Neuronal stem cell (in vitro differentiated cells): ENCODE data around the gene TSPEAR.

Experiments
- DNase-seq: peaks from one replicate; pipeline ENCODE4 v3.0.0-alpha.2; 2013; ENCODE audit warnings: low spot score
- H2AFZ ChIP-seq: one replicate; pipeline ENCODE4 v1.6.1; 2013; ENCODE audit warnings: mild to moderate bottlenecking, low read length, inconsistent platforms
- H2AK5ac ChIP-seq: 2 replicates; pipeline ENCODE4 v1.6.1; 2013; ENCODE audit warnings: low read depth, mild to moderate bottlenecking, inconsistent platforms, low read length, moderate library complexity, mixed read lengths
- H2BK120ac ChIP-seq: 2 replicates; pipeline ENCODE4 v1.6.1; 2013; ENCODE audit warnings: low read depth, mild to moderate bottlenecking, inconsistent platforms, low read length, moderate library complexity, mixed read lengths
- H2BK12ac ChIP-seq: one replicate; pipeline ENCODE4 v1.6.1; 2013; ENCODE audit warnings: low read length, inconsistent platforms
- H2BK15ac ChIP-seq: 2 replicates; pipeline ENCODE4 v1.6.1; 2013; ENCODE audit warnings: mild to moderate bottlenecking, low read length, inconsistent platforms, mixed read lengths
- H2BK5ac ChIP-seq: one replicate; pipeline ENCODE4 v1.6.1; 2013; ENCODE audit warnings: inconsistent platforms, mild to moderate bottlenecking, low read length, moderate library complexity
- H3K14ac ChIP-seq: one replicate; pipeline ENCODE4 v1.6.1; 2013; ENCODE audit warnings: low read length, inconsistent platforms
- H3K18ac ChIP-seq: 2 replicates; pipeline ENCODE4 v1.6.1; 2013; ENCODE audit warnings: low read length, inconsistent platforms
- H3K23ac ChIP-seq: 2 replicates; pipeline ENCODE4 v1.6.1; 2013; ENCODE audit warnings: low read depth, mild to moderate bottlenecking, mixed read lengths, low read length, inconsistent platforms; ENCODE audit not compliant: poor library complexity
- H3K27ac ChIP-seq: replicated peaks from 3 replicates; pipeline ENCODE4 v1.5.1; 2013; ENCODE audit warnings: low read length, inconsistent platforms
- H3K27me3 ChIP-seq, 3 experiments: 2 replicates each; pipeline ENCODE4 v1.6.1; 2013; ENCODE audit warnings: low read length in 3 of 3, mild to moderate bottlenecking in 2 of 3, inconsistent platforms in 1 of 3, low read depth in 1 of 3, mixed read lengths in 1 of 3, moderate library complexity in 1 of 3; ENCODE audit not compliant: control insufficient read depth in 3 of 3, insufficient read depth in 3 of 3
- H3K36me3 ChIP-seq, 2 donors: replicated peaks in 1 of 2; 2 replicates each; pipeline ENCODE4 v1.6.1; 2013; ENCODE audit warnings: low read length in 2 of 2; ENCODE audit not compliant: control insufficient read depth in 2 of 2, insufficient read depth in 2 of 2
- H3K4ac ChIP-seq: 2 replicates; pipeline ENCODE4 v1.6.1; 2013; ENCODE audit warnings: inconsistent platforms, mild to moderate bottlenecking, low read length, moderate library complexity
- H3K4me1 ChIP-seq, 2 donors: 1 replicate in 1 of 2; 2 replicates in 1 of 2; pipeline ENCODE4 v1.6.1; 2013; ENCODE audit warnings: low read length in 2 of 2, low read depth in 1 of 2; ENCODE audit not compliant: control insufficient read depth in 2 of 2, insufficient read depth in 1 of 2
- H3K4me2 ChIP-seq: one replicate; pipeline ENCODE4 v1.6.1; 2013; ENCODE audit warnings: mild to moderate bottlenecking, low read length, inconsistent platforms; ENCODE audit not compliant: insufficient read depth, poor library complexity, severe bottlenecking
- H3K4me3 ChIP-seq, 2 donors: 2 replicates each; pipeline ENCODE4 v1.5.1; 2013; ENCODE audit warnings: low read length in 2 of 2, mild to moderate bottlenecking in 2 of 2, inconsistent platforms in 1 of 2, moderate library complexity in 1 of 2
- H3K79me1 ChIP-seq: one replicate; pipeline ENCODE4 v1.6.1; 2013; ENCODE audit warnings: low read depth, mild to moderate bottlenecking, inconsistent platforms, low read length, moderate library complexity
- H3K9ac ChIP-seq: one replicate; pipeline ENCODE4 v1.6.1; 2013; ENCODE audit warnings: mild to moderate bottlenecking, low read depth, low read length, inconsistent platforms; ENCODE audit not compliant: poor library complexity
- H3K9me3 ChIP-seq, 2 donors: replicated peaks in 1 of 2; 2 replicates each; pipeline versions ENCODE3 to v1.6.1; 2013; ENCODE audit warnings: low read length in 2 of 2, mild to moderate bottlenecking in 2 of 2, inconsistent platforms in 1 of 2, low read depth in 1 of 2, mixed read lengths in 1 of 2, moderate library complexity in 1 of 2; ENCODE audit not compliant: control insufficient read depth in 2 of 2, insufficient read depth in 1 of 2
- H4K8ac ChIP-seq: one replicate; pipeline ENCODE4 v1.6.1; 2013; ENCODE audit warnings: low read depth, mild to moderate bottlenecking, inconsistent platforms, low read length, moderate library complexity
- H4K91ac ChIP-seq: one replicate; pipeline ENCODE4 v1.6.1; 2013; ENCODE audit warnings: low read length, low read depth, mild to moderate bottlenecking, inconsistent platforms; ENCODE audit not compliant: poor library complexity
- WGBS, 2 donors: extraction: QIAGEN DNeasy Blood & Tissue Kit; methylation state at CpG; one replicate each; pipeline ENCODE4 v1.1.7; 2013; ENCODE audit warnings: missing lambda C conversion rate in 2 of 2, mixed read lengths in 1 of 2; ENCODE audit not compliant: insufficient read length in 2 of 2, insufficient replicate concordance in 1 of 2; ENCODE audit errors: extremely low coverage in 2 of 2; 5-methylcytosine and 5-hydroxymethylcytosine counted together

Gene TSPEAR

GRCh38 chr21:44695184-44695583 lies 16.2 kb downstream of the TSPEAR start:
- Histone ChIP-seq H3K36me3 (no peaks in the 10 kb centered on the region), H2BK12ac (no peak overlapping the region), H3K9me3 (peaks cover 0 to 3% of the 10 kb centered on the region in 2 donors), H3K4ac (no peak overlapping the region), H3K27ac (no peak overlapping the region), H3K79me1 (no peaks in the 10 kb centered on the region), H3K9ac (no peak overlapping the region), H2BK15ac (no peak overlapping the region), H3K23ac (no peak overlapping the region), H4K91ac (no peak overlapping the region), H2BK120ac (no peak overlapping the region), H3K4me3 (no peak overlapping the region), H3K4me2 (no peak overlapping the region), H4K8ac (no peak overlapping the region), H3K14ac (no peak overlapping the region), H3K18ac (no peak overlapping the region), H2BK5ac (no peak overlapping the region), H3K27me3 (peaks cover 0 to 29% (median 0%) of the 10 kb centered on the region in 3 experiments), H2AFZ (no peak overlapping the region), H2AK5ac (no peak overlapping the region), H3K4me1 (peaks cover 7 to 14% of the 10 kb centered on the region in 2 donors)
- DNase-seq = no peak
- WGBS, 2 donors = no CpG with 5 or more reads among the region's 8 CpGs

GRCh38 chr21:44694776-44695175 lies 16.6 kb downstream of the TSPEAR start:
- H3K27me3 ChIP-seq = peaks cover 0 to 25% (median 0%) of the 10 kb centered on the region in 3 experiments
- H3K79me1 ChIP-seq = no peaks in the 10 kb centered on the region
- no CpG with 5 or more reads among the region's 11 CpGs for WGBS, 2 donors
- no peak for DNase-seq
- no peak overlapping the region for H4K8ac ChIP-seq
- H2BK12ac ChIP-seq = no peak overlapping the region
- no peak overlapping the region for H4K91ac ChIP-seq
- H2BK15ac ChIP-seq = no peak overlapping the region
- peaks cover 0 to 3% of the 10 kb centered on the region in 2 donors for H3K9me3 ChIP-seq
- H2BK5ac ChIP-seq = no peak overlapping the region
- no peak overlapping the region for H3K4me2 ChIP-seq
- H3K4ac ChIP-seq = no peak overlapping the region
- no peak overlapping the region for H3K9ac ChIP-seq
- no peak overlapping the region for H2AK5ac ChIP-seq
- H3K14ac ChIP-seq = no peak overlapping the region
- H3K23ac ChIP-seq = no peak overlapping the region
- no peak overlapping the region for H3K18ac ChIP-seq
- H3K36me3 ChIP-seq = no peaks in the 10 kb centered on the region
- H2BK120ac ChIP-seq = no peak overlapping the region
- no peak overlapping the region for H3K27ac ChIP-seq
- peaks cover 5 to 12% of the 10 kb centered on the region in 2 donors for H3K4me1 ChIP-seq
- no peak overlapping the region for H2AFZ ChIP-seq
- no peak overlapping the region for H3K4me3 ChIP-seq

- H3K14ac ChIP-seq = no peak overlapping the region
- H2BK15ac ChIP-seq = no peak overlapping the region
- H2AK5ac ChIP-seq = no peak overlapping the region
- no peak overlapping the region for H3K4me2 ChIP-seq
- no peak overlapping the region for H3K4me3 ChIP-seq
- no peaks in the 10 kb centered on the region for H3K79me1 ChIP-seq
- no peak overlapping the region for H2BK120ac ChIP-seq
- H3K36me3 ChIP-seq = no peaks in the 10 kb centered on the region
- H3K4me1 ChIP-seq = peaks cover 2 to 8% of the 10 kb centered on the region in 2 donors
- H4K8ac ChIP-seq = no peak overlapping the region
- no CpG with 5 or more reads among the region's 2 CpGs for WGBS, 2 donors
- no peak overlapping the region for H2BK5ac ChIP-seq
- H3K9ac ChIP-seq = no peak overlapping the region
- no peak overlapping the region for H2BK12ac ChIP-seq
- no peak for DNase-seq
- H3K23ac ChIP-seq = no peak overlapping the region
- peaks cover 0 to 3% of the 10 kb centered on the region in 2 donors for H3K9me3 ChIP-seq
- no peak overlapping the region for H2AFZ ChIP-seq
- H4K91ac ChIP-seq = no peak overlapping the region
- H3K18ac ChIP-seq = no peak overlapping the region
- no peak overlapping the region for H3K4ac ChIP-seq
- H3K27me3 ChIP-seq = peaks cover 0 to 13% (median 0%) of the 10 kb centered on the region in 3 experiments
- H3K27ac ChIP-seq = no peak overlapping the region
Measured at GRCh38 chr21:44692798-44693512, 18.4 kb downstream of the TSPEAR start.

- Histone ChIP-seq H3K27me3 (peaks cover 0 to 19% (median 0%) of the 10 kb centered on the region in 3 experiments), H4K91ac (no peak overlapping the region), H2BK12ac (no peak overlapping the region), H3K9ac (no peak overlapping the region), H3K4ac (no peak overlapping the region), H3K18ac (no peak overlapping the region), H3K27ac (no peak overlapping the region), H3K4me2 (no peak overlapping the region), H2AFZ (no peak overlapping the region), H2AK5ac (no peak overlapping the region), H3K4me3 (no peak overlapping the region), H3K36me3 (no peaks in the 10 kb centered on the region), H3K14ac (no peak overlapping the region), H3K4me1 (peaks cover 2 to 8% of the 10 kb centered on the region in 2 donors), H2BK15ac (no peak overlapping the region), H4K8ac (no peak overlapping the region), H3K9me3 (peaks cover 0 to 3% of the 10 kb centered on the region in 2 donors), H2BK120ac (no peak overlapping the region), H3K23ac (no peak overlapping the region), H3K79me1 (no peaks in the 10 kb centered on the region), H2BK5ac (no peak overlapping the region)
- WGBS, 2 donors = no CpG with 5 or more reads among the region's 2 CpGs
- no peak for DNase-seq
Measured at GRCh38 chr21:44691686-44692085, 19.7 kb downstream of the TSPEAR start.
